ENCODE results near the gene CATSPERZ.
"Not testable (repeated sequence)": the region's sequence is repeated elsewhere in the genome, so short reads cannot be mapped to it uniquely, and the experiment has no call there.

GRCh38 chr11:64315667-64316526 lies 15.7 kb downstream of the CATSPERZ start:
- TF ChIP-seq CTCF (IDR thresholded peaks at IDR 0.05; ENCODE audit: insufficient read depth, low read length); GABPA (IDR thresholded peaks at IDR 0.05; ENCODE audit: low read depth); REST (IDR thresholded peaks at IDR 0.05; ENCODE audit: insufficient replicate concordance, low read depth); POLR2AphosphoS5 (IDR thresholded peaks at IDR 0.05; ENCODE audit: low read depth); SPI1 (IDR thresholded peaks at IDR 0.05; ENCODE audit: borderline replicate concordance, low read depth): not testable (repeated sequence)

Measured in HL-60 (cell line).